ENCODE data around the gene RND2.

DNA sequence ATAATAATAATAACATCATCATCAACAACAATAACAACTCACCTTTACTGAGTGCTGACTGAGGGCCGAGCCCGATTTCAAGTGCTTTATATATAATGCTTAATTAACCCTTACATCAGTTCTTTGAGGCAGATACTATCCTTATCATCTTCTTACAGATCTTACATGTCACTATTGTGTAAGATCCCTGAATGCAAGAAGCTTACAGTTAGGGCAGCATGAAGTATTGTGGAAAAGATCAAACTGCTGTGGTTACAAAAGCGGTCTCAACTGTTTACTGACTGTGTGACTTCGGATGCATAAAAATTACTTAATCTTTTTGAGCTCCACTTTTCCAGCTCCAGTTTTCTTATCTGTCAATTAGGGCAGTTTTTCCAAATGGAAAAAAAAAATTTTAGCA is 6.1 kb upstream of the RND2 start:
- TF ChIP-seq, protein P1, sequence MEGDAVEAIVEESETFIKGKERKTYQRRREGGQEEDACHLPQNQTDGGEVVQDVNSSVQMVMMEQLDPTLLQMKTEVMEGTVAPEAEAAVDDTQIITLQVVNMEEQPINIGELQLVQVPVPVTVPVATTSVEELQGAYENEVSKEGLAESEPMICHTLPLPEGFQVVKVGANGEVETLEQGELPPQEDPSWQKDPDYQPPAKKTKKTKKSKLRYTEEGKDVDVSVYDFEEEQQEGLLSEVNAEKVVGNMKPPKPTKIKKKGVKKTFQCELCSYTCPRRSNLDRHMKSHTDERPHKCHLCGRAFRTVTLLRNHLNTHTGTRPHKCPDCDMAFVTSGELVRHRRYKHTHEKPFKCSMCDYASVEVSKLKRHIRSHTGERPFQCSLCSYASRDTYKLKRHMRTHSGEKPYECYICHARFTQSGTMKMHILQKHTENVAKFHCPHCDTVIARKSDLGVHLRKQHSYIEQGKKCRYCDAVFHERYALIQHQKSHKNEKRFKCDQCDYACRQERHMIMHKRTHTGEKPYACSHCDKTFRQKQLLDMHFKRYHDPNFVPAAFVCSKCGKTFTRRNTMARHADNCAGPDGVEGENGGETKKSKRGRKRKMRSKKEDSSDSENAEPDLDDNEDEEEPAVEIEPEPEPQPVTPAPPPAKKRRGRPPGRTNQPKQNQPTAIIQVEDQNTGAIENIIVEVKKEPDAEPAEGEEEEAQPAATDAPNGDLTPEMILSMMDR (IDR thresholded peaks at IDR 0.05; ENCODE audit: low read length), result no peak
- TF ChIP-seq EZH2 (optimal IDR thresholded peaks at IDR 0.05; ENCODE audit: low read depth, low read length), result no peak
